Fibroblast of the conjunctiva (primary cell): ENCODE measurements around the gene CNOT2.

Experiments used
- DNase-seq: peaks from one replicate; pipeline ENCODE4 v3.0.0-alpha.2; 2010; ENCODE audit warnings: low read depth

Gene CNOT2

DNA sequence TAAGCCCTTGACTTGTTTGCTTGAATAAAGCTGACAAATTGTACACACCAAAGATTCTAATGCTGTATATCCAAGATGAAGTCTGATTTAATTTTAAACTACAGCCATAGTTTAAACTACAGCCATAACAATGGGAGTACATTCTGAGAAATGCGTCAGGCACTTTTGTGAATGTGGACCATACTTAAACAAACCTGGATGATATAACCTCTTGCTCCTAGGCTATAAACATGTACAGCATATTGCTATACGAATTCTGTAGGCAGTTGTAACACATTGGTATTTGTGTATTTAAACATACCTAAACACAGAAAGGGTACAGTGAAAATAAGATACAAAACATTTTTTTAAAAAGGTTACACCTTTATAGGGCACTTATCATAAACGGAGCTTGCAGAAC is 63.4 kb downstream of the CNOT2 start:
- no peak for DNase-seq

- DNase-seq: no peak
Measured at GRCh38 chr12:70307868-70308267, 64.6 kb downstream of the CNOT2 start.

DNA sequence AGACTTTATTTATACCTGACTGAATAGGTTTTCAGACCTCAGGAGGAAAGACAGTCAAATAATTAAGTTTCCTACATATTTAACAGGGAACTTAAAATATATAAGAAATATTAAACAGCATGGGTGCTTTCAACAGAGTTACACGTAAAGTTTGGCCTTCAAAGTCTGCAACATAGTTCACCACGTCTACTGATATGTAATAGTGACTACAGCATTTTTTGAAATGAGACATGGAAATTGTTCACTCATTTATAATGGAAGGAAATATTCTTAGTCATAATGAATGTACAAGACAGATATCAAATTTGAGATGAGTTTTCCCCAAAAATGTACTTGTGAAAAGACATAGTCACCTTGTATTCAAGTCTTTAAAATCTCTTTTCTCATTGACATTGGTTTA is 66.1 kb downstream of the CNOT2 start:
- DNase-seq: no peak

- no peak for DNase-seq
Measured at GRCh38 chr12:70314145-70314544, 70.9 kb downstream of the CNOT2 start.

DNA sequence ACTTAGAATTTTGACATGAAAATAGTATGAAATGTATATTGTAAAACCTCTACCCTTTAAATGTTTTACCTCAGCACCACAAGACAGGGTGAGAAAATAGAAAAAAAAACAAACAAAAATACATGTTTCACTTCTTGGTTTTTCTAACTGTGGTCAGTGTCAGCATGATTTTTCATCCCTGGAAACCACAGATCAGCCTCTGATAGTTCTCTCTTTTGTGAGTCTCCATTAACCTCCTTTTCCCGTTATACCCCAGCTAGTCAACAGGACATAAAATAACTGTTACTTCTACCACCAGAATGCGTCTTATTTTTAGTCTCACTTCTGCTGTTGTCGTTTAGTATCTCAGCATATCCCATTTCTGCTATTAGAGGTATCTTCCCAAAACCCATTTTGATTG is 74.5 kb downstream of the CNOT2 start:
- DNase-seq: no peak

GRCh38 chr12:70319605-70320004 is 76.4 kb downstream of the CNOT2 start:
- DNase-seq: no peak

- DNase-seq: no peak
Measured at GRCh38 chr12:70321191-70321590, 78.0 kb downstream of the CNOT2 start.

DNA sequence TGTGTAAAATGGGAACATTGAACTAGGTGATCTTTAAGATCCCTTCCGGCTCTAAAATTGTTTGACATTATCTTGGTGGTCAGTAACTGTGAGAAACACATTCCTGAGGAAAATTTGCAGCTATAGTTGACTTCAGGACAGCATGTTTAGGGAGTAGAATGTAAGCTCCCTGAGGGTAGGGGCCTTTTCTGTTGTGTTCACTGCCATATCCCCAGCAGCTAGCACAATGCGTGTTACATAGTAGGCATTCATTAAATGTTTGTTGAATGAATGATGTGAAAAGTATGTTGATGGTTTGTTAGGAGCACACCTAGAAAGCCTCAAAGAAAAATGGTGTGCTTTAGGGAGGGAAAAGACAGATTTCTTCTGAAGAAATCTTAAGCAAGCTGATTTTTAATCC is 84.3 kb downstream of the CNOT2 start:
- no peak for DNase-seq

GRCh38 chr12:70329728-70330127 is 86.5 kb downstream of the CNOT2 start:
- DNase-seq: no peak

DNA sequence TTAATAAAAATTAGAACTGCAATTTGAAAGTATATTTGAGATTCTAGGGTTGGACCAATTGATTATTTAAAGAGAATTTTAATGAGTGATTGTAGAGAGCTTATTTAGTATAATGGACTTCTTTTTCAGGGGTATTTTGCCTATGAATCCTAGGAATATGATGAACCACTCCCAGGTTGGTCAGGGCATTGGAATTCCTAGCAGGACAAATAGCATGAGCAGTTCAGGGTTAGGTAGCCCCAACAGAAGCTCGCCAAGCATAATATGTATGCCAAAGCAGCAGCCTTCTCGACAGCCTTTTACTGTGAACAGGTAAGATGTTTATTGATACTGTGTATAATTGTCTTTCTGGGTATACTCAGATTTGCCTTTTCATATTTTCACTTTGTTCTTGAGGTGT is 86.9 kb downstream of the CNOT2 start:
- no peak for DNase-seq

- no peak for DNase-seq
Measured at GRCh38 chr12:70332236-70332635, 89.0 kb downstream of the CNOT2 start.

- no peak for DNase-seq
Measured at GRCh38 chr12:70334742-70335141, 91.5 kb downstream of the CNOT2 start.

DNA sequence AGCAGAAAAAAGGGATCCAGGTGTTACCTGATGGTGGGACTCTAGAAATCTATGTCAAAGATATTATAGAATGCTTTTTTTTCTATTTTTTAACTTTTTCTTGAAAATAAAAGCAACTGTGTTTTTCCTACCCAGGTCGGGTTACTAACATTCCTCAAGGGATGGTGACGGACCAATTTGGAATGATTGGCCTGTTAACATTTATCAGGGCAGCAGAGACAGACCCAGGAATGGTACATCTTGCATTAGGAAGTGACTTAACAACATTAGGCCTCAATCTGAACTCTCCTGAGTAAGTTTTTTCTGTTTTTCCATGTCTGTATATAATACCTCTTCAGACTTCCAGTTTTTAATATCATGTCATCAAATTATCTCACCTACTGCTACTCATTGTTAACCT is 95.3 kb downstream of the CNOT2 start:
- DNase-seq: no peak

- no peak for DNase-seq
Measured at GRCh38 chr12:70351076-70351475, 107.8 kb downstream of the CNOT2 start.

GRCh38 chr12:70353780-70354660 is 110.8 kb downstream of the CNOT2 start:
- DNase-seq: no peak

DNA sequence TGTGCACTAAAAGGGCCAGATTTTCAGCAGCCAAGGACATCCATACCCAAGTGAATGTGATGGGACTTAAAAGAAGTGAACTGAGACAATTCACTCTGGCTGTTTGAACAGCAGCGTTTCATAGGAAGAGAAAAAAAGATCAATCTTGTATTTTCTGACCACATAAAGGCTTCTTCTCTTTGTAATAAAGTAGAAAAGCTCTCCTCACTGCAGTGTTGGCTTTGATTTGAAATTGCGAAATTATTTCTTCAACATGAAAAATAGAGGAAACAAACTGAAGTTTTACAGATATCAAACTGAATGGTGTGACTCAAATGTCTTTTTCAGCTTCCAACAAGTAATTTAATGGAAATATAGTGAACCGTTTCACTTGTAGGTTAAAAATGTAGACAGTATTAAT is 111.6 kb downstream of the CNOT2 start:
- no peak for DNase-seq

- DNase-seq: no peak
Measured at GRCh38 chr12:70355972-70356371, 112.7 kb downstream of the CNOT2 start.

DNA sequence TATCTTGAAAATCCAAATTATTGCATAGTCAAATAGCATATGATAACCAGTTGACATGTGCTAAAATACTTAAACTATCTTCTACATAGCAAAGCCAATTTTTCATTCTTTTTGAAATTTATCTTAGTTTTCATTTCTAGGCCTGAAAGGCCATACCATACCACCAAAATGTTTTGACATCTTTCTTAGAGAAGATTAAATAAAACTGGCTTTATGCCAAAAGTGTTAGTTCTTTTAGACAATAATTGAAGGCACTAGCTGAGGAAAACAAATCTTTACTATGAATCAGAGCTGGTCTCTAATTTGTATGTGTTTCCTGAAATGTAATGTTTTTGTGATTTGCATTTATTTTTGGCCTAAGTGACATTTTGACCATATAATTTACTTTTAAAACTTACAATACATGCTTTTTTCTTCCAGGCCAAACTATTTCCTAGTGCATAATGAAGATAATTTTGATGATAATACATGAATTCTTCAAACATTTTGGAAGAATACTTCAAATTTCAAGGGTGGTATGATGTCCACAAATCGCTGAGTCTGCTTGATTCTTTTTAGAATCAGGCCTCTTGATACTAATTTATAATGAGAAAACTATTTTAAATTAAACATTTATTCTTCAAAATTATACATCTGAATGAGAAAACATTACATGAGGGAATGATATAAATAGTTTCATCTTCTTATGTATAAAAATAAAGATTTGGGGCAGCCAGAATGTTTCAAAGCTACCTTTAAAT is 116.4 kb downstream of the CNOT2 start:
- DNase-seq: no peak

DNA sequence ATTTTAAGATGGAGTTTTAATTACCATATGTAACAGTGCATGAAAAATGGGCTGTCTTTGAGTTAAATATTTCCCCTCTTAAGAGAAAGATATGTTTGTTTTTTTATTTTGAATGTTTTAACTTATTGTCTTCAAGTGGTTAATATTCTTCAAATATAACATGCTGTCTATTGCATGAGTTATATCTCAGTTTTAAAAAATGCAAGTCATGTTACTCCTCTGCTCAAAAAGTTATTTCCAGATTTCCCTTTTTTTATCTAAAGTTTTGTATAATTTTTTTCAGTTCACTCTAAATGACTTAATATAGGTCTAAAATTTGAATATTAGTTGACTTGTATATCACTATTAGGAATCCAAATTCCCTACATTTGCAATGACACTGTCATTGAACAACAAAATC is 117.0 kb downstream of the CNOT2 start:
- DNase-seq: no peak

DNA sequence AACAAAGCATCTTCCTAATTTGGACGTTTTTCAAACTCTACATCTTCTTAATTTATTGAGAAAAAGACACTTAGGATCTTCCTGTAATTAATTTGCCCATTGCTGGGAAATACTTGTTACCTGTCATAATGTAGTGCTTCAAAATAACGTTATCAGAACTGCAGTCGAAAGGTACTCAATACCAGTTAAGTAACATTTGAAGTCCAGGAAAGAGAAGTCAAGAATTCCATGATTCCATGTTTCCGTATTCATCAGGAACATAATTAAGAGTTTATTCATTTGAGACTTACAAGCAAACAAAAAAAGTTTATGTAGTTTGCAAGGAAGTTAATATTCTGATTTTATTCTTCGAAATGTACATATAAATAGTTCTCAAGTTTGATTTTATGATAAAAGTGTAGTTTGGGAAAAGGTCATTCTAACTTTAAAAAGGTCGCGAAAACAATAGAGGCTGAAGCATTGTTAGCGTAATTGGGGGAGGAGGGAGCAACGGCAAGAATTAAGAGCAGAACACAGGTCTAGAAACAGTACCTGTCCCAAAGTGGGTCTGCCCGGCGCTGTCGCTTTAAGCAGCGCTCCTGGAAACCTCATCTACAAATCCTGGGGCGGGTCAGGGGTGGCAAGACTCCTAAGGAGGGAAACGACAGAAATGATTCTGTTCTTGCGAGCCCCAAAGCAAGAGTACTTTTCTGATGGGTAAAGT is 121.6 kb downstream of the CNOT2 start:
- no peak for DNase-seq

- no peak for DNase-seq
Measured at GRCh38 chr12:70365398-70365647, 122.1 kb downstream of the CNOT2 start.

- no peak for DNase-seq
Measured at GRCh38 chr12:70365648-70366518, 122.7 kb downstream of the CNOT2 start, which contains the start of gene KCNMB4. TSS of gene KCNMB4 (plus strand) at chr12:70366290. CDS start at chr12:70366735, 445 bp downstream.
